Kidney (tissue), 14 donors: ENCODE results near the gene GKN2. TPM values are rescaled to one million over a fixed set of nuclear protein-coding genes. Genes with fewer than 3 reads are reported as not detected.

Experiments used
- DNase-seq, 5 donors: peaks; one replicate each; pipeline ENCODE4 v3.0.0-alpha.2; 2013 to 2020
- FAIRE-seq: peaks from 2 replicates; lab custom pipeline; 2012; peaks lifted over from hg19 to GRCh38; lab: Jason Lieb, UNC
- H3K27ac ChIP-seq, 2 donors: one replicate each; pipeline ENCODE4 v1.7.0; 2013; ENCODE audit warnings: low read depth in 2 of 2, low read length in 2 of 2, inconsistent platforms in 1 of 2
- H3K27me3 ChIP-seq: one replicate; pipeline ENCODE4 v1.7.1; 2013; ENCODE audit warnings: low read length, inconsistent platforms; ENCODE audit not compliant: control insufficient read depth, insufficient read depth
- H3K36me3 ChIP-seq, 3 donors: one replicate each; pipeline versions ENCODE4 v1.7.0 to v1.7.1; 2013; ENCODE audit warnings: low read length in 3 of 3, control low read depth in 1 of 3, inconsistent platforms in 1 of 3; ENCODE audit not compliant: insufficient read depth in 3 of 3, control insufficient read depth in 2 of 3
- H3K4me1 ChIP-seq, 3 donors: one replicate each; pipeline versions ENCODE4 v1.7.0 to v1.7.1; 2013; ENCODE audit warnings: low read length in 3 of 3, inconsistent platforms in 1 of 3, low read depth in 1 of 3; ENCODE audit not compliant: control insufficient read depth in 2 of 3, insufficient read depth in 2 of 3
- H3K4me3 ChIP-seq, 3 donors: one replicate each; pipeline versions ENCODE4 v1.7.0 to v1.8.1; 2013; ENCODE audit warnings: low read length in 3 of 3, control low read depth in 1 of 3, inconsistent platforms in 1 of 3
- H3K9ac ChIP-seq, 3 donors: one replicate each; pipeline versions ENCODE4 v1.7.0 to v1.7.1; 2013; ENCODE audit warnings: low read length in 3 of 3, control low read depth in 1 of 3, inconsistent platforms in 1 of 3
- H3K9me3 ChIP-seq, 3 donors: one replicate each; pipeline versions ENCODE4 v1.7.0 to v1.7.1; 2013; ENCODE audit warnings: low read length in 3 of 3, control low read depth in 1 of 3, inconsistent platforms in 1 of 3; ENCODE audit not compliant: control insufficient read depth in 2 of 3, insufficient read depth in 1 of 3
- CTCF ChIP-seq: IDR thresholded peaks from 3 replicates; pipeline ENCODE4 v1.5.1; 2012; ENCODE audit warnings: mild to moderate bottlenecking, moderate library complexity, borderline replicate concordance; ENCODE audit not compliant: insufficient read depth; ENCODE audit errors: extremely low read depth
- intact Hi-C: fragments of 100-400 bp; cut with DNase I; formaldehyde crosslinking; loops from one replicate; pipeline ENCODE4 v1.11.1; 2022
- polyA plus RNA-seq: library from polyadenylated mRNA; stranded (reverse); fragments of 350-450 nt; fragmentation: Illumina TruSeq; extraction: RNeasy Lipid Tissue Mini Kit (QIAGEN cat#74804); gene quantifications from one replicate; pipeline ENCODE4 v1.2.3, GENCODE V29; 2014; ENCODE audit warnings: low read depth, low replicate concordance; ENCODE audit not compliant: insufficient read depth
- total RNA-seq: library from RNA; stranded (reverse); fragmentation: NEBNext Ultra II Directional; extraction: Animal tissue kit (Norgen Biotek cat#: 25700); gene quantifications from one replicate; pipeline ENCODE4 v1.2.1, GENCODE V29; 2021
- donor health status: control.
- donor health status: control.
- donor health status: control.
- donor health status: control.
- donor health status: control.
- donor health status: DM: yes; HTN: yes; CAD: no.
- donor health status: Normal renal cell carcinoma (clear cell type).

GKN2 gene
- total and polyA plus RNA-seq, 2 donors from 2014 or later, result not detected

DNA sequence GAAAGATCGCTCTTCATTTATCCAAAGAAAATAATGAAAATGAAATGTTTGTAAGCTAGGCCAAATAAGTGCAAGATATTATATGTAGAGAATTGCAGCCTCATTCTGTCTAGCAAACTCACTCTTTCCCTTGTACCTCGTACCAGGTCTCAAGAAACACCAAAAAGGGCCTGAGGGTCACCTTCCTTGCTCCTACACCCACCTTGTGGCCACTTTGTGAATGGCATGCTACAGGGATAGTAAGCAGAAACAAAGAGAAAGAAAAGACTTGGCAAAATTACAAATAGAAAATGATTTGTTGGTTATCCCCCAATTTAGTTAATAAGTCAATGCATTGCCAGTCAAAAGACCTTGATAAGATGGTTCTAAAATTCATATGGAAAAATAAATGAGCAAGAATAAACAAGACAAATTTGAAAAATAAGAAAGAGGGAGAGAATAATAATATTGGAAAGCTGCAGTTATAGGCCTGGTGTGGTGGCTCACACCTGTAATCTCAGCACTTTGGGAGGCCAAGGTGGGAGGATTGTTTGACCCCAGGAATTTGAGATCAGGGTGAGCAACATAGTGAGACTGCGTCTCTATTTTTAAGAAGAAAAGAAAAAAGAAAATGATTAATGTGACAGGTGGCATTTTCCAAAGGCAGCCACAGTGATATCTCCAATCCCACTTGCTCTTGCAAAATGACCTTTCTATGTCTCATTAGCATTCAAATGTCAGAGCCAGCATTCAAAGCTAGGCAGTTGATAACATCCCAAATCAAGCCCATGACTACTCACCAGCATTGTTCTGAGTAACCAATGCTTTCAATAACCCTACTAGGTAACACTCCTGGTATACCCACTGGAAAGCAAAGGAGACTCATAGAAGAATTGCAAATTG is 42.7 kb downstream of the GKN2 start:
- no peak for FAIRE-seq
- intact Hi-C loops, result loop anchor here (10.0 kb wide), 1 partner anchor 165 kb away; no protein-coding TSS in a partner anchor

DNA sequence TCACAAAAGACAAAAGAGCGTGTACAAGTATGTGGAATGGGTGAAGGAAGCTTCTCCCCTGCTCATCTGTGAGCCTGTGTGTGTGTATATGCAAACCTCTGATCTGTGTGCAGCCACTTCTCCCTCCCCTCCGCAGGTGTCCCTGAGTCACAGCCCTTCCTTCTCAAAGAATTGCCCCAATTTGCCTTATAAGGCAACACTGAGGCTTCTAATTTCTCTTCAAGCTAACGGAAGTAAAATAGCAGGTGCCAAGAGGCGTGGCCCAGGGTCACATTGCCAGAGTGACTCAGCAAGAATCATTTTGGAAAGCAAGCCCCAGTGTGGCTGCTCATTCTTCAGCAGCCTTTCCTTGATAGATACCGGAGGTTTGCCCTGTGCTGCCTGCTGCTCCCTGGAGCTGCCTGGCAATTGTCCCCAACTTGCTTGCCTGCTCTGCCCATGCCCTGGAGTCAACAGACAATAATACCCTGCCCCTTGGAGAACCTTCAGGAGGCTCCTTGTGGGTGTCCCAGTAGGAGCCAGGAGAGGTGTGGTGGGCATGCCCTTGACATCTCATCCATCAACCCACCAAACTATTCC is 44.2 kb downstream of the GKN2 start:
- H3K27ac ChIP-seq, result no peak overlapping the region
- H3K9ac ChIP-seq, result no peak overlapping the region
- DNase-seq, result peak in 2 of 5 donors; percentile 19 to 89

More for the DNA sequence above, 42.7 kb downstream of the GKN2 start:
- peak in 4 of 5 donors; percentile 65 to 86 (median 72) for DNase-seq
- H3K4me3 ChIP-seq, result no peak overlapping the region
- no peak overlapping the region for H3K9ac ChIP-seq
- H3K27ac ChIP-seq, result no peak overlapping the region
- no peaks in the 10 kb centered on the region for H3K36me3 ChIP-seq
- peaks cover 0 to 3% (median 0%) of the 10 kb centered on the region in 3 donors for H3K4me1 ChIP-seq
- H3K9me3 ChIP-seq, result no peaks in the 10 kb centered on the region
- peak; percentile 88 for TF ChIP-seq CTCF
- no peaks in the 10 kb centered on the region for H3K27me3 ChIP-seq

GRCh38 chr2:68907920-68908253 is 44.8 kb downstream of the GKN2 start:
- no peaks in the 10 kb centered on the region for H3K36me3 ChIP-seq
- peaks cover 0 to 3% (median 0%) of the 10 kb centered on the region in 3 donors for H3K4me1 ChIP-seq
- DNase-seq, result no peak
- FAIRE-seq, result no peak
- H3K4me3 ChIP-seq, result no peak overlapping the region
- intact Hi-C loops, result no loop called here
- H3K9me3 ChIP-seq, result no peaks in the 10 kb centered on the region
- no peak overlapping the region for H3K9ac ChIP-seq
- TF ChIP-seq CTCF, result no peak
- H3K27me3 ChIP-seq, result no peaks in the 10 kb centered on the region
- no peak overlapping the region for H3K27ac ChIP-seq

More for the DNA sequence above, 44.2 kb downstream of the GKN2 start:
- no peak for TF ChIP-seq CTCF
- Histone ChIP-seq H3K4me1 (peaks cover 0 to 3% (median 0%) of the 10 kb centered on the region in 3 donors), H3K9me3 (no peaks in the 10 kb centered on the region), H3K27me3 (no peaks in the 10 kb centered on the region), H3K36me3 (no peaks in the 10 kb centered on the region), H3K4me3 (no peak overlapping the region)
- intact Hi-C loops, result no loop called here
- FAIRE-seq, result no peak
